GM12878 (cell line): ENCODE data around the gene RRBP1.

Experiments used
- ATF2 ChIP-seq: IDR thresholded peaks from 2 replicates; pipeline ENCODE4 v1.6.1; 2012; ENCODE audit warnings: low read length, inconsistent platforms
- CEBPB ChIP-seq, 2 experiments: fragments of 150-350 bp in 1 of 2; IDR thresholded peaks; 2 replicates each; pipeline ENCODE4 v1.6.1; 2012 to 2014; ENCODE audit warnings: low read depth in 2 of 2, low read length in 2 of 2, borderline replicate concordance in 1 of 2, inconsistent platforms in 1 of 2
- CTCF ChIP-seq, 3 experiments: IDR thresholded peaks in 2 of 3; conservative IDR thresholded peaks in 1 of 3; 2 replicates each; pipeline ENCODE4 v1.5.1; 2011; ENCODE audit warnings: low read depth in 3 of 3, low read length in 3 of 3, mild to moderate bottlenecking in 3 of 3, control low read depth in 2 of 3, moderate library complexity in 2 of 3, inconsistent platforms in 1 of 3, mixed read lengths in 1 of 3; ENCODE audit not compliant: control insufficient read depth in 2 of 3, insufficient read depth in 1 of 3; ENCODE audit errors: extremely low read depth in 1 of 3
- EZH2 ChIP-seq: IDR thresholded peaks from 2 replicates; pipeline ENCODE4 v1.6.1; 2012; ENCODE audit warnings: low read depth, mild to moderate bottlenecking, control low read depth, inconsistent platforms, low read length, borderline replicate concordance; ENCODE audit not compliant: control insufficient read depth
- MTA2 ChIP-seq: fragments of 450-650 bp; IDR thresholded peaks from 2 replicates; pipeline ENCODE4 v1.6.1; 2016; ENCODE audit warnings: low read depth, mild to moderate bottlenecking, moderate library complexity
- MYC ChIP-seq: IDR thresholded peaks from 2 replicates; pipeline ENCODE4 v1.6.1; 2011; ENCODE audit warnings: mild to moderate bottlenecking, low read length, moderate library complexity, inconsistent platforms; ENCODE audit not compliant: insufficient read depth, insufficient replicate concordance, insufficient read length, severe bottlenecking
- PBX3 ChIP-seq: IDR thresholded peaks from 2 replicates; pipeline ENCODE4 v1.6.1; 2011; ENCODE audit warnings: mild to moderate bottlenecking, low read depth, low read length, moderate library complexity; ENCODE audit not compliant: insufficient replicate concordance
- POLR2A ChIP-seq: IDR thresholded peaks from 2 replicates; pipeline ENCODE4 v1.6.1; 2011; ENCODE audit warnings: low read depth, mild to moderate bottlenecking, low read length
- POLR2AphosphoS2 ChIP-seq: IDR thresholded peaks from 2 replicates; pipeline ENCODE4 v1.6.1; 2011; ENCODE audit warnings: low read depth, mild to moderate bottlenecking, low read length, improper control_type of control experiment, moderate library complexity
- REST ChIP-seq: IDR thresholded peaks from 2 replicates; pipeline ENCODE4 v1.6.1; 2012; ENCODE audit warnings: mild to moderate bottlenecking, low read depth, low read length
- SMC3 ChIP-seq: IDR thresholded peaks from 2 replicates; pipeline ENCODE4 v1.6.1; 2011; ENCODE audit warnings: low read length, improper control_type of control experiment, borderline replicate concordance
- YBX1 ChIP-seq: fragments of 450-650 bp; IDR thresholded peaks from 2 replicates; pipeline ENCODE4 v1.6.1; 2016; ENCODE audit warnings: antibody characterized with exemption
- ZBTB11 ChIP-seq: fragments of 450-650 bp; formaldehyde crosslinking; IDR thresholded peaks from 2 replicates; pipeline ENCODE4 v1.5.0; 2022; ENCODE audit warnings: mild to moderate bottlenecking, missing genetic modification characterization
- ZNF207 ChIP-seq: fragments of 450-650 bp; IDR thresholded peaks from 2 replicates; pipeline ENCODE4 v1.6.1; 2014; ENCODE audit warnings: antibody characterized with exemption, mild to moderate bottlenecking, borderline replicate concordance

GRCh38 chr20:17714597-17714996 lies 32.6 kb upstream of the RRBP1 start:
- no peak for TF ChIP-seq YBX1
- no peak for TF ChIP-seq ZNF207
- no peak for TF ChIP-seq MYC
- TF ChIP-seq EZH2, result no peak
- no peak for TF ChIP-seq MTA2
- TF ChIP-seq CTCF (IDR thresholded peaks at IDR 0.05 in 2 of 3, conservative IDR thresholded peaks at IDR 0.05 in 1 of 3; ENCODE audit: control insufficient read depth in 2 of 3, extremely low read depth in 1 of 3, insufficient read depth in 1 of 3, low read depth in 3 of 3, low read length in 3 of 3), result no peak
- no peak for TF ChIP-seq POLR2A
- no peak for TF ChIP-seq POLR2AphosphoS2
- TF ChIP-seq PBX3, result no peak
- no peak for TF ChIP-seq REST
- no peak for TF ChIP-seq ATF2
- no peak for TF ChIP-seq ZBTB11 (CRISPR knock-in tag)
- no peak for TF ChIP-seq SMC3
- TF ChIP-seq CEBPB (IDR thresholded peaks at IDR 0.05; ENCODE audit: borderline replicate concordance in 1 of 2, low read depth in 2 of 2, low read length in 2 of 2), result no peak
